ENCODE data around the gene CHD8.

DNA sequence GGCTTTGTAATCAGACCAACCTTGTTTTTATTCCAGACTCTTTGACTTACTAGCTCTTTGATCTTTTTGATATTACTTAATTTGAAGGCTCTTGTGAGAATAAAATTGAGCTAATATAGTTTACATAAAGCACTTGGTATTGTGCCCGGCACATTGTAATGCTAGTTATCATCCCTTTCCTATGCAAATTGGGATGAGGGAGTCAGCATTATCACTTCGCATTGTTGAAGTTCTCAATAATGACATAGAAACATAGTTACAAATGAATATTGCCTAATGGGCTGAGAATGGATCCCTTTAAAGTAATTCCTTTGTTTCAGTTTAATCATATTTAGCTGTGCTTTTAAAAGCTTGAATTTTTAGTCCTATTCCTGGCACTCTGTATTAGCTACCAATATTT is 108.7 kb downstream of the CHD8 start:
- TF ChIP-seq EP300 (IDR thresholded peaks at IDR 0.05; ENCODE audit: low read depth in 2 of 2, low read length in 2 of 2) (no peak), EP300 (CRISPR knock-in tag; IDR thresholded peaks at IDR 0.05; ENCODE audit: borderline replicate concordance) (no peak), ZNF317 (CRISPR knock-in tag; IDR thresholded peaks at IDR 0.05) (no peak), POLR2AphosphoS5 (IDR thresholded peaks at IDR 0.05; ENCODE audit: low read depth, low read length) (no peak), RARA (CRISPR knock-in tag; IDR thresholded peaks at IDR 0.05) (no peak), HDAC1 (CRISPR knock-in tag; IDR thresholded peaks at IDR 0.05) (no peak), ATF1 (CRISPR knock-in tag; IDR thresholded peaks at IDR 0.05) (no peak), SMARCE1 (IDR thresholded peaks at IDR 0.05; ENCODE audit: borderline replicate concordance) (no peak), ZNF354B (CRISPR knock-in tag; IDR thresholded peaks at IDR 0.05) (no peak), ZNF513 (CRISPR knock-in tag; conservative IDR thresholded peaks at IDR 0.05) (no peak), FOXA3 (CRISPR knock-in tag; IDR thresholded peaks at IDR 0.05) (no peak)
- TF ChIP-seq, protein P1, sequence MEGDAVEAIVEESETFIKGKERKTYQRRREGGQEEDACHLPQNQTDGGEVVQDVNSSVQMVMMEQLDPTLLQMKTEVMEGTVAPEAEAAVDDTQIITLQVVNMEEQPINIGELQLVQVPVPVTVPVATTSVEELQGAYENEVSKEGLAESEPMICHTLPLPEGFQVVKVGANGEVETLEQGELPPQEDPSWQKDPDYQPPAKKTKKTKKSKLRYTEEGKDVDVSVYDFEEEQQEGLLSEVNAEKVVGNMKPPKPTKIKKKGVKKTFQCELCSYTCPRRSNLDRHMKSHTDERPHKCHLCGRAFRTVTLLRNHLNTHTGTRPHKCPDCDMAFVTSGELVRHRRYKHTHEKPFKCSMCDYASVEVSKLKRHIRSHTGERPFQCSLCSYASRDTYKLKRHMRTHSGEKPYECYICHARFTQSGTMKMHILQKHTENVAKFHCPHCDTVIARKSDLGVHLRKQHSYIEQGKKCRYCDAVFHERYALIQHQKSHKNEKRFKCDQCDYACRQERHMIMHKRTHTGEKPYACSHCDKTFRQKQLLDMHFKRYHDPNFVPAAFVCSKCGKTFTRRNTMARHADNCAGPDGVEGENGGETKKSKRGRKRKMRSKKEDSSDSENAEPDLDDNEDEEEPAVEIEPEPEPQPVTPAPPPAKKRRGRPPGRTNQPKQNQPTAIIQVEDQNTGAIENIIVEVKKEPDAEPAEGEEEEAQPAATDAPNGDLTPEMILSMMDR (CRISPR knock-in tag; IDR thresholded peaks at IDR 0.05) = no peak
